ENCODE data around the gene DIPK1C.

Gene DIPK1C

GRCh38 chr18:74494514-74494913 is 37.4 kb upstream of the DIPK1C start:
- no peak for TF ChIP-seq CTCF (IDR thresholded peaks at IDR 0.05; ENCODE audit: low read depth, low read length)
- H3K4me3 ChIP-seq (ENCODE audit: low read depth, low read length): no peak overlapping the region

GRCh38 chr18:74493689-74494088 is 36.6 kb upstream of the DIPK1C start:
- no peak overlapping the region for H3K4me3 ChIP-seq (ENCODE audit: low read depth, low read length)
- TF ChIP-seq CTCF (IDR thresholded peaks at IDR 0.05; ENCODE audit: low read depth, low read length): no peak

- no peak for TF ChIP-seq CTCF (IDR thresholded peaks at IDR 0.05; ENCODE audit: low read depth, low read length)
Observed at GRCh38 chr18:74492259-74492658, 35.2 kb upstream of the DIPK1C start.

GRCh38 chr18:74489676-74490075 is 32.6 kb upstream of the DIPK1C start:
- peak overlapping the region; percentile 43 for H3K4me3 ChIP-seq (ENCODE audit: low read depth, low read length)
- TF ChIP-seq CTCF (IDR thresholded peaks at IDR 0.05; ENCODE audit: low read depth, low read length): no peak

More at GRCh38 chr18:74492259-74492658, 35.2 kb upstream of the DIPK1C start:
- no peak overlapping the region for H3K4me3 ChIP-seq (ENCODE audit: low read depth, low read length)

- TF ChIP-seq CTCF (IDR thresholded peaks at IDR 0.05; ENCODE audit: low read depth, low read length): no peak
- H3K4me3 ChIP-seq (ENCODE audit: low read depth, low read length): no peak overlapping the region
Observed at GRCh38 chr18:74488864-74489263, 31.8 kb upstream of the DIPK1C start.

GRCh38 chr18:74488354-74488753 is 31.2 kb upstream of the DIPK1C start:
- no peak for TF ChIP-seq CTCF (IDR thresholded peaks at IDR 0.05; ENCODE audit: low read depth, low read length)
- H3K4me3 ChIP-seq (ENCODE audit: low read depth, low read length): no peak overlapping the region

GRCh38 chr18:74486119-74486849 is 29.2 kb upstream of the DIPK1C start:
- TF ChIP-seq CTCF (IDR thresholded peaks at IDR 0.05; ENCODE audit: low read depth, low read length): no peak
- no peak overlapping the region for H3K4me3 ChIP-seq (ENCODE audit: low read depth, low read length)
